ENCODE data around the gene ADGRG6.

Gene ADGRG6

GRCh38 chr6:142321451-142321850, 19.6 kb downstream of the ADGRG6 start:
- Mint-ChIP-seq H3K27me3 (peaks cover 4% of the 10 kb centered on the region), H3K4me3 (no peak overlapping the region), H3K4me1 (no peaks in the 10 kb centered on the region), H3K27ac (no peak overlapping the region), H3K9me3 (no peaks in the 10 kb centered on the region), H3K36me3 (no peaks in the 10 kb centered on the region)
- CTCF ChIA-PET, result no interaction called here
- DNase-seq, result no peak

- H3K4me1 Mint-ChIP-seq, result no peaks in the 10 kb centered on the region
- no peaks in the 10 kb centered on the region for H3K9me3 Mint-ChIP-seq
- H3K36me3 Mint-ChIP-seq, result no peaks in the 10 kb centered on the region
- H3K27ac Mint-ChIP-seq, result no peak overlapping the region
- CTCF ChIA-PET, result interaction anchor here (1.0 kb wide), 1 partner anchor 27 kb away, joined by 4 read pairs; no protein-coding TSS in a partner anchor
- no peak for DNase-seq
- H3K27me3 Mint-ChIP-seq, result peaks cover 4% of the 10 kb centered on the region
- no peak overlapping the region for H3K4me3 Mint-ChIP-seq
Measured at GRCh38 chr6:142322066-142322465, 20.3 kb downstream of the ADGRG6 start.

DNA sequence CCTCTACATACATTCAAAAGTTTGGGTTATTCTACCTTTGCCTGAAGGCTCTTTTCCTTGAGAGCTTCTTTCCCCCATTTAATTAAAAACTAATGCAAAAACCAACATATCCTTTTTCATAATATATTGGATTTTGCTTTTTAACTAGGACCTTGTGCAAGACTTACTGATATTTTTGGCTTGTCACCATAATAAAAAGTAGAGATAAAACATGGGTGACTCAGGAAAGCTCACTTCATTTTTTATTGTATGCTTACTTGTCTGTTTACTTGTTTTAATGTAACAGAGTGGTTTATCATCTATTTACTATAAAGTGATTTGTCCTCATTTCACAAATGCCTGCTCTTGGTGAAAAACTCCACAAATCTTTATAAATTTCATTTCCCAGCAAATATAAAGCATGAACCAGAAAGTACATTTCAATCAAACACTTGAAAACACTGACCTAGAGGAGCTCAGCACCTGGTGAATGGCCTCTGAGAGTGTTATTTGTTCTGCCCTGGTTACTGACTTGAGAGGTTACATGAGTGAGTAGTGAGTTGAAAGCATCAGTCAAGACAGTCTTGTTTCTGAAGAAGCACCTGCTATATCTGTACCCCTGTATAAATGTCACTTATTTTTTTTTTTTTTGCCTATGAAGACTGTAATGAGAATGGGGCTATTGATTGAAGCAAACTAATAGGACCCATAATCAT, 20.8 kb downstream of the ADGRG6 start:
- Mint-ChIP-seq H3K27me3 (peaks cover 4% of the 10 kb centered on the region), H3K4me3 (no peak overlapping the region), H3K9me3 (no peaks in the 10 kb centered on the region), H3K4me1 (no peaks in the 10 kb centered on the region), H3K27ac (no peak overlapping the region), H3K36me3 (no peaks in the 10 kb centered on the region)
- CTCF ChIA-PET, result interaction anchor here (1.0 kb wide), 1 partner anchor 27 kb away, joined by 4 read pairs; no protein-coding TSS in a partner anchor
- no peak for DNase-seq

GRCh38 chr6:142323377-142323776, 21.6 kb downstream of the ADGRG6 start:
- DNase-seq, result no peak
- CTCF ChIA-PET, result no interaction called here

DNA sequence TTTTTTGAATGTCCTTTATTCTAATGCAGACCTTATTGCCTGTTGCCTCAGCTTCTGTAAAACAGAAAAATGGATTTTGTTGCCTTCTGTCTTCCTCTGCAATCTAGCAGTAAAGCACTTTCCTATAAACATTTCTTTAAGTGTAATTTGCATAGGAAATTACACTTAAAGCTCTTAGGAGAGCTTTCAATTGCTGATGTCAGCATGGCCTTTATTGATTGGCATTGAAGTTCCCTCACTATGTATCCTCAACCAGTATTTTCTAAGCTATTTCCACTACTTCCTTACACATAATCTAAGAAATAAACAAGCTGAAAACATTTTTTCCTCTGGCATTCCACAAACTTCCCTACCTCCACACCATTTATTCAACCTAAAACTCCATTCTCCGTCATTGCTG, 22.3 kb downstream of the ADGRG6 start:
- Mint-ChIP-seq H3K9me3 (no peaks in the 10 kb centered on the region), H3K4me3 (no peak overlapping the region), H3K4me1 (no peaks in the 10 kb centered on the region), H3K27ac (no peak overlapping the region), H3K27me3 (no peaks in the 10 kb centered on the region), H3K36me3 (no peaks in the 10 kb centered on the region)
- CTCF ChIA-PET, result no interaction called here
- DNase-seq, result no peak

More at GRCh38 chr6:142323377-142323776, 21.6 kb downstream of the ADGRG6 start:
- no peak overlapping the region for H3K4me3 Mint-ChIP-seq
- H3K36me3 Mint-ChIP-seq, result no peaks in the 10 kb centered on the region
- H3K27me3 Mint-ChIP-seq, result peaks cover 4% of the 10 kb centered on the region
- H3K9me3 Mint-ChIP-seq, result no peaks in the 10 kb centered on the region
- H3K27ac Mint-ChIP-seq, result no peak overlapping the region
- H3K4me1 Mint-ChIP-seq, result no peaks in the 10 kb centered on the region

DNA sequence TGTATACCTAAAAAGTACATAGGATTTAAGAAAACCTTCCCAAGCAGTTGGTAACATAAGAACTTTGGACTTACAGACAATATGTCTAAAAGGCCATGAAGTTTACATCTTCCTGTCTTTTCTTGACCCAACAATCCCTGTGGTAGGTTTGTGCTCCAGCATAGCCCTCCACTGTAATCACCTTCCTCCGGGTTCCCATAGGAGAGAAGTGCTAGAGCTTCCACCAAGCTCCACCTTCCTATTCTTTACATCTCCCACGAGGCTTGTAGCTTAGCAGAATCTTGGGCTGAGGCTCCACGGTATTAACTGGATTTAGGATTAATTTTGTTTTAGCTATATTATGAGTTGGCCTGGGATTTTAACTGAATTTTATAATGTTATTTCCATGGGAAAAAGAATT, 23.3 kb downstream of the ADGRG6 start:
- CTCF ChIA-PET, result no interaction called here
- Mint-ChIP-seq H3K4me3 (no peak overlapping the region), H3K36me3 (no peaks in the 10 kb centered on the region), H3K4me1 (no peaks in the 10 kb centered on the region), H3K9me3 (no peaks in the 10 kb centered on the region), H3K27ac (no peak overlapping the region), H3K27me3 (no peaks in the 10 kb centered on the region)
- DNase-seq, result no peak

GRCh38 chr6:142326540-142326939, 24.7 kb downstream of the ADGRG6 start:
- Mint-ChIP-seq H3K9me3 (no peaks in the 10 kb centered on the region), H3K27me3 (no peaks in the 10 kb centered on the region), H3K4me3 (no peak overlapping the region), H3K27ac (no peak overlapping the region), H3K4me1 (peaks cover 10% of the 10 kb centered on the region), H3K36me3 (no peaks in the 10 kb centered on the region)
- CTCF ChIA-PET, result no interaction called here
- DNase-seq, result no peak

DNA sequence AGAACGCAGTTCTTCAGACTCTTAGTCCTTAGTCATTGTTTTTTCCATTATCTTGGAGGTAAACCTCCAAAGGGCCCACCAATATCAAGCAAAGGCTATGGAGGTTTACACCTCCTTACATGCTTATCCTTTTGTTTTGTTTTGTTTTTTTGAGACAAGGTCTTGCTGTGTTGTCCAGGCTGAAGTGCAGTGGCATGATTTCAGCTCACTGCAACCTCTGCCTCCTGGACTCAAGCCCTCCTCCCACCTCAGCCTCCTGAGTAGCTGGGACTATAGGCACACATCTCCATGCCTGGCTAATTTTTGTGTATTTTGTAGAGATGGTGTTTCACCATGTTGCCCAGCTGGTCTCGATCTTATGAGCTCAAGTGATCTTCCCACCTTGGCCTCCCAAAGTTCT, 26.3 kb downstream of the ADGRG6 start:
- CTCF ChIA-PET, result no interaction called here
- no peaks in the 10 kb centered on the region for H3K36me3 Mint-ChIP-seq
- no peaks in the 10 kb centered on the region for H3K27me3 Mint-ChIP-seq
- H3K4me3 Mint-ChIP-seq, result no peak overlapping the region
- H3K9me3 Mint-ChIP-seq, result no peaks in the 10 kb centered on the region
- DNase-seq, result no peak
- H3K4me1 Mint-ChIP-seq, result peaks cover 12% of the 10 kb centered on the region
- H3K27ac Mint-ChIP-seq, result no peak overlapping the region

- CTCF ChIA-PET, result interaction anchor here (1.0 kb wide), 1 partner anchor 60 kb away, joined by 3 read pairs; no protein-coding TSS in a partner anchor
- H3K27ac Mint-ChIP-seq, result no peak overlapping the region
Measured at GRCh38 chr6:142329486-142330113, 27.8 kb downstream of the ADGRG6 start.

GRCh38 chr6:142331075-142331551, 29.3 kb downstream of the ADGRG6 start:
- Mint-ChIP-seq H3K27ac (no peak overlapping the region), H3K27me3 (no peaks in the 10 kb centered on the region), H3K36me3 (no peaks in the 10 kb centered on the region), H3K4me3 (no peak overlapping the region), H3K4me1 (peaks cover 12% of the 10 kb centered on the region), H3K9me3 (no peaks in the 10 kb centered on the region)
- DNase-seq, result peak; percentile 46
- CTCF ChIA-PET, result no interaction called here

More at GRCh38 chr6:142329486-142330113, 27.8 kb downstream of the ADGRG6 start:
- Mint-ChIP-seq H3K4me1 (peaks cover 12% of the 10 kb centered on the region), H3K4me3 (no peak overlapping the region), H3K27me3 (no peaks in the 10 kb centered on the region), H3K9me3 (no peaks in the 10 kb centered on the region), H3K36me3 (no peaks in the 10 kb centered on the region)
- no peak for DNase-seq

- no peaks in the 10 kb centered on the region for H3K9me3 Mint-ChIP-seq
- H3K4me1 Mint-ChIP-seq, result peaks cover 12% of the 10 kb centered on the region
- DNase-seq, result no peak
- no peak overlapping the region for H3K27ac Mint-ChIP-seq
- no peak overlapping the region for H3K4me3 Mint-ChIP-seq
- no peaks in the 10 kb centered on the region for H3K27me3 Mint-ChIP-seq
- H3K36me3 Mint-ChIP-seq, result no peaks in the 10 kb centered on the region
- CTCF ChIA-PET, result no interaction called here
Measured at GRCh38 chr6:142331601-142332000, 29.8 kb downstream of the ADGRG6 start.

DNA sequence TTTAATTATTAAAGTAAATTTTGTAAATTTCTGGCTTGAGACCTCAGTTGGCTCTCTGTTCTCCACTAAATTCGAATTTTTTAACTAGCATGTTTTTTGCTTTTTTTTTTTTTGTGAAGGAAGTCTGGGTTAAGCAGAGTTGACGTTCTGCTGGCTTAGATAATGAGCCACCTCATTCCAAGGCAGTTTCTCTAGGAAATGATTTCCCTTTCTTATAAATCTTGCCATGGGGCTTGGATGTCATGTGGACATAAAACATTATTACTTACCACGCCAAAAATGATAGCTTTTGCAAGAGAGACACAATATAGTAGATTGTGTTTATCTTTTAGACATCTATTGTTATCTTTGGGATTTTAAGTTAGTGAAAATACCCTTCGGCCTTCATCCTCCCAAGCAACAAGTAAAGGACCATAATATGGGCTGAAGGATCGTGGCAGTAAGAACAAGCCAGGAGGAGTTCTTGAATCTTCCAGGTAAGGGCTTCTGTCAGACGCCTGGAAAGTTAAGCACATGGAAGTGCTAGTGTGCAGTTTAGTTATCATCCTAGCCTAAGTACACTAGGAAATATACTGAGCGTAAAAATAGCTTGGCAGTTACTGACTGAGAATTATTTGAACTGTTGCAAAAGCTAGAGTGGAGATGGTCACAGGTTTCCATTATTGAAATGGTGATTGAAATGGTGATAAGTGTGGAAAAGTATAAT, 30.7 kb downstream of the ADGRG6 start:
- no peaks in the 10 kb centered on the region for H3K27me3 Mint-ChIP-seq
- peaks cover 12% of the 10 kb centered on the region for H3K4me1 Mint-ChIP-seq
- H3K9me3 Mint-ChIP-seq, result no peaks in the 10 kb centered on the region
- CTCF ChIA-PET, result no interaction called here
- DNase-seq, result no peak
- H3K27ac Mint-ChIP-seq, result no peak overlapping the region
- no peak overlapping the region for H3K4me3 Mint-ChIP-seq
- H3K36me3 Mint-ChIP-seq, result no peaks in the 10 kb centered on the region

- H3K36me3 Mint-ChIP-seq, result no peaks in the 10 kb centered on the region
- CTCF ChIA-PET, result no interaction called here
- no peaks in the 10 kb centered on the region for H3K27me3 Mint-ChIP-seq
- peaks cover 12% of the 10 kb centered on the region for H3K4me1 Mint-ChIP-seq
- no peak overlapping the region for H3K4me3 Mint-ChIP-seq
- no peak for DNase-seq
- H3K9me3 Mint-ChIP-seq, result no peaks in the 10 kb centered on the region
- H3K27ac Mint-ChIP-seq, result no peak overlapping the region
Measured at GRCh38 chr6:142333431-142333830, 31.6 kb downstream of the ADGRG6 start.

DNA sequence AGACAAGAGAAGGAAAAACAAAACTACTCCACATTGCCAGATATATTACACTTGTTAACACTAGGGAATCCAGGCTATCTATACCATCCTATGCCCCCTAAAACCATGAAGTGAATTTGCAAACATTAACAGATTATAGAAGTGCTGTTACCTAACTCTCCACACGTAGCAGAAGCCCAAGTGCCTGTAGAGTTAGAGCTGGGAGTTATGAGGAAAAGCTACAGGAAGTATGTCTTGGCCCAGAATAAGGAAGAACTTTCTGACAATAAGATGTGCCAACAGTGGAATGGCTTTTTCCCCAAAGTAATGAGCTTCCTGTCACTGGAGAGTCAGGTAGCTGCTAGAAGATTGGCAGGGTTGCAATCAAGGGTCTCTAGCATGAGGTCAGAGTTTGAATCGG, 32.5 kb downstream of the ADGRG6 start:
- Mint-ChIP-seq H3K4me1 (peaks cover 12% of the 10 kb centered on the region), H3K4me3 (no peak overlapping the region), H3K36me3 (no peaks in the 10 kb centered on the region), H3K27me3 (no peaks in the 10 kb centered on the region), H3K27ac (no peak overlapping the region), H3K9me3 (no peaks in the 10 kb centered on the region)
- CTCF ChIA-PET, result no interaction called here
- no peak for DNase-seq

DNA sequence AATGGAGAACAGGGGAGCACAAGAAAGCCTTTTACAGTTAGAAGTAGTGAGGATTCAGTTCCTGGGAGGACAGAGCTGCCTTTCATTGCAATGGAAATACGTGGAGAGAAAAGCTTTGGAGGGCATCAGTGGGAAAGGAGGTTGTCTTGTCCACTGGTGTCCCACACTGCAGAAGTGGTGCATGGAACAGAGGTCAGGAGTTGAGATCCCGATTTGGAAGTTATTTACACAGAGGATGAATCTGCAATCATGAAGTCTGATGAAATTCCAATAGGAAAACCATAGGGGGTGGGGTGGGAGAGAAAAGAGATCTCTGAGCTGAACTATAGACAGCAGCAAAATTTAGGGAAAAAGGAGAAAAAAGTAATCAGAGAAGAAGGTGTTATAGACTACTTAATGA, 33.6 kb downstream of the ADGRG6 start:
- DNase-seq, result no peak
- H3K4me3 Mint-ChIP-seq, result no peak overlapping the region
- CTCF ChIA-PET, result no interaction called here
- H3K9me3 Mint-ChIP-seq, result no peaks in the 10 kb centered on the region
- peaks cover 11% of the 10 kb centered on the region for H3K4me1 Mint-ChIP-seq
- no peaks in the 10 kb centered on the region for H3K36me3 Mint-ChIP-seq
- no peak overlapping the region for H3K27ac Mint-ChIP-seq
- H3K27me3 Mint-ChIP-seq, result no peaks in the 10 kb centered on the region

Data from activated naive CD4-positive, alpha-beta T cell treated with anti-CD3 and anti-CD28 coated beads, Interleukin-2, amount 10 ng/mL, durations not matched to agents 7 days and 5 days (primary cell).